HG03457 (cell line): Measurements from ENCODE around the gene TBC1D13.
"Not testable (repeated sequence)": the region's sequence is repeated elsewhere in the genome, so short reads cannot be mapped to it uniquely, and the experiment has no call there.

ENCODE experiments used
- ATAC-seq: cut with Tn5 transposase; IDR thresholded peaks from one replicate; pipeline ENCODE4 v1.9.1; 2021; ENCODE audit warnings: moderate number of reproducible peaks; ENCODE audit not compliant: unreplicated experiment

The TBC1D13 gene

GRCh38 chr9:128843171-128843570 lies 56.1 kb downstream of the TBC1D13 start:
- not testable (repeated sequence) for ATAC-seq

DNA sequence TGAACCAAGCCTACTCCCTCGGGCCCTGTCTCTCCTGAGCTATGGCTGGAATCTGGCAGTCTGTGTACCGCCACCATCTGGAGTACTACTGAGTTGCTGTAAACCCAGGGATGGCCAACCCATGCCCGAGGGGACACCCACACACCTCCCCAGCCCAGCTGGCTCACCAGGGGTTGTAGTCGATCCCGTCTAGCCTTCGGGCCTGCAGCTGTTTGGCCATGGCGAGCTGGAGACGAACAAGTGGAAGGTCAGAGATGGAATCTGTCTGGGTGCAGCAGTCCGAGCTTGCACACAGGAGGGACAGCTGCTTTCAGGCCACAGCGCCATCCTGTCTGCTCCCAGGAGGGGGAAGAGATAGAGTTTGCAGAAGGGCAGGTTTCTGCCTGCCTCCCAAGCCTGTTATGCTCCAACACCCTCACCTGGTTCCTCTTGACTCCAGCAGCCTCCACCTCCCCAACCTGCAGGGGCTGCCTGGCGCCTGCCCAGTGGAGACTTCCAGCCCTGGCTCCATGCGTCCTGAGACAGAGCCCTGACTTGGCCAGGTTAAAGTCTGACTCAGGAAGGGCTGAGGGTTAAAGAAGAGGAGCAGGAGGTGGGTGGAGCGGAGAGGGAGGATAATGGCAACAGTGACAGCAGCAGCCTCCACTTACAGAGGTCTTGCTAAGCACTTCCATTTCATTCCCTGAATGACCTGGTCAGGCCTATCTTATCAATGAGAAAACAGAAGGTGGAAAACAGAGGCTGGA lies 58.3 kb downstream of the TBC1D13 start:
- no peak for ATAC-seq

GRCh38 chr9:128846680-128847030 lies 59.6 kb downstream of the TBC1D13 start:
- no peak for ATAC-seq

DNA sequence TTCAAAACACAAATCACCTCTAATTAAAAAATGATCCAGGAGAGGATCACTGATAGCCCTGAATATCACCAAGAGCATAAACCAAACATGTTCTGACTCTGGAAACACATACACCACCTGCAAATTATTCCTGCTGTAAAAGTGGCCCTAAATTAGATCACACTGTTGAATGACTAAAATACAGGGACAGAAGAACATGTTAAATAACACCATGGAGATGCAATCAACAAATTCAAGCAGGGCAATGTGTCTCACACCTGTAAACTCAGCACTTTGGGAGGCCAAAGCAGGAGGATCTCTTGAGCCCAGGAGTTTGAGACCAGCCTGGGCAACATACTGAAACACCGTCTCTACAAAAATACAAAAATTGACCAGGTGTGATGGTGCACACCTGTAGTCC lies 60.8 kb downstream of the TBC1D13 start:
- ATAC-seq = no peak

DNA sequence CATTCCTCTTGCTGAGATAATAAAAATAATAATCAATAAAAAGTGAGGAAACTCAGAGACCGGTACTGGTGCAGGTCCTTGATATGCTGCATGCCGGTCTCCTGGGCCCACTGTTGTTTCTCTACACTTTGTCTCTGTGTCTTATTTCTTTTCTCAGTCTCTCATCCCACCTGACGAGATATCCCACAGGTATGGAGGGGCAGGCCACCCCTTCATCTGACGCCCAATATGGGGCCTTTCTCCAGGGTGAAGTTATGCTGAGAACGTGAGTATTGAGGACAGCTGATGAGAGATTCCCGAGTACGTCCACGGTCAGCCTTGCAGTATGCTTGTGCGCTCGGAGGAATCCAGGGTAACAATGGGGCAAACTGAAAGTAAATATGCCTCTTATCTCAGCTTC lies 64.0 kb downstream of the TBC1D13 start:
- not testable (repeated sequence) for ATAC-seq

- ATAC-seq = not testable (repeated sequence)
These were observed 64.9 kb downstream of the TBC1D13 start for GRCh38 chr9:128851779-128852600.

- ATAC-seq = not testable (repeated sequence)
These were observed 65.6 kb downstream of the TBC1D13 start for GRCh38 chr9:128852646-128853045.

GRCh38 chr9:128854454-128854853 lies 67.4 kb downstream of the TBC1D13 start:
- ATAC-seq = not testable (repeated sequence)

DNA sequence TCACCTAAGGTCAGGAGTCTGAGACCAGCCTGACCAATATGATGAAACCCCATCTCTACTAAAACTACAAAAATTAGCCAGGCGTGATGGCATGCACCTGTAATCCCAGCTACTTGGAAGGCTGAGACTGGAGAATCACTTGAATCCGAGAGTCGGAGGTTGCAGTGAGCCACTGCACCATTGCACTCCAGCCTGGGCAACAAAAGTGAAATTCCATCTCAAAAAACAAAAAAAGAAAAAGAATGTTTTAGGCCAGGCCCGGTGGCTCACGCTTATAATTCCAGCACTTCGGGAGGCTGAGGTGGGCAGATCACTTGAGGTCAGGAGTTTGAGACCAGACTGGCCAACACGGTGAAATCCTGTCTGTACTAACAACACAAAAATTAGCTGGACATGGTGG lies 71.4 kb downstream of the TBC1D13 start:
- ATAC-seq = not testable (repeated sequence)
